ENCODE results near the gene RFC2.
A peak's percentile ranks its signal among the peaks of the same experiment; 100 is the strongest.

Gene RFC2

GRCh38 chr7:74294191-74294998 lies 40.2 kb upstream of the RFC2 start:
- Histone ChIP-seq H3K4me1 (peaks cover 11% of the 10 kb centered on the region), H3K9me3 (no peaks in the 10 kb centered on the region), H3K27me3 (peaks cover 3% of the 10 kb centered on the region; the same call in 1 of the 2 replicates), H3K4me3 (ENCODE audit: low read depth, low read length) (peak overlapping the region; percentile 35), H3K36me3 (no peaks in the 10 kb centered on the region)
- DNase-seq, result peak; percentile 76
- TF ChIP-seq CTCF (IDR thresholded peaks at IDR 0.05; ENCODE audit: low read depth, low read length), result no peak

GRCh38 chr7:74293577-74293908 lies 39.3 kb upstream of the RFC2 start:
- DNase-seq, result no peak
- H3K4me3 ChIP-seq (ENCODE audit: low read depth, low read length), result no peak overlapping the region
- no peaks in the 10 kb centered on the region for H3K9me3 ChIP-seq
- TF ChIP-seq CTCF (IDR thresholded peaks at IDR 0.05; ENCODE audit: low read depth, low read length), result no peak
- H3K36me3 ChIP-seq, result no peaks in the 10 kb centered on the region
- peaks cover 3% of the 10 kb centered on the region; the same call in 1 of the 2 replicates for H3K27me3 ChIP-seq
- peaks cover 11% of the 10 kb centered on the region for H3K4me1 ChIP-seq

- no peak for TF ChIP-seq CTCF (IDR thresholded peaks at IDR 0.05; ENCODE audit: low read depth, low read length)
- H3K4me3 ChIP-seq (ENCODE audit: low read depth, low read length), result no peak overlapping the region
- H3K36me3 ChIP-seq, result no peaks in the 10 kb centered on the region
- H3K4me1 ChIP-seq, result peaks cover 11% of the 10 kb centered on the region
- peaks cover 3% of the 10 kb centered on the region; the same call in 1 of the 2 replicates for H3K27me3 ChIP-seq
- no peak for DNase-seq
- no peaks in the 10 kb centered on the region for H3K9me3 ChIP-seq
These were observed 38.8 kb upstream of the RFC2 start for GRCh38 chr7:74292757-74293576.

- peaks cover 11% of the 10 kb centered on the region for H3K4me1 ChIP-seq
- no peaks in the 10 kb centered on the region for H3K9me3 ChIP-seq
- no peak for TF ChIP-seq CTCF (IDR thresholded peaks at IDR 0.05; ENCODE audit: low read depth, low read length)
- H3K4me3 ChIP-seq (ENCODE audit: low read depth, low read length), result no peak overlapping the region
- peaks cover 3% of the 10 kb centered on the region; the same call in 1 of the 2 replicates for H3K27me3 ChIP-seq
- no peaks in the 10 kb centered on the region for H3K36me3 ChIP-seq
- DNase-seq, result no peak
These were observed 37.3 kb upstream of the RFC2 start for GRCh38 chr7:74291535-74291934.

- TF ChIP-seq CTCF (IDR thresholded peaks at IDR 0.05; ENCODE audit: low read depth, low read length), result no peak
- peaks cover 11% of the 10 kb centered on the region for H3K4me1 ChIP-seq
- H3K27me3 ChIP-seq, result peaks cover 3% of the 10 kb centered on the region; the same call in 1 of the 2 replicates
- no peaks in the 10 kb centered on the region for H3K9me3 ChIP-seq
- no peaks in the 10 kb centered on the region for H3K36me3 ChIP-seq
- DNase-seq, result no peak
- no peak overlapping the region for H3K4me3 ChIP-seq (ENCODE audit: low read depth, low read length)
These were observed 36.8 kb upstream of the RFC2 start for GRCh38 chr7:74290981-74291441.
